Astrocyte of the hippocampus (primary cell): ENCODE data around the gene SMARCD2.
A peak's percentile ranks its signal among the peaks of the same experiment; 100 is the strongest.
"Not testable (repeated sequence)": the region's sequence is repeated elsewhere in the genome, so short reads cannot be mapped to it uniquely, and the experiment has no call there.

Experiments
- DNase-seq: peaks from one replicate; pipeline ENCODE4 v3.0.0; 2011; ENCODE audit warnings: low read depth, low spot score

Gene SMARCD2

GRCh38 chr17:63842540-63843386 is at the start of gene SMARCD2:
TSS of gene SMARCD2 (minus strand) at chr17:63842685. CDS start at chr17:63842674, 11 bp downstream.
- DNase-seq, result peak; percentile 99

DNA sequence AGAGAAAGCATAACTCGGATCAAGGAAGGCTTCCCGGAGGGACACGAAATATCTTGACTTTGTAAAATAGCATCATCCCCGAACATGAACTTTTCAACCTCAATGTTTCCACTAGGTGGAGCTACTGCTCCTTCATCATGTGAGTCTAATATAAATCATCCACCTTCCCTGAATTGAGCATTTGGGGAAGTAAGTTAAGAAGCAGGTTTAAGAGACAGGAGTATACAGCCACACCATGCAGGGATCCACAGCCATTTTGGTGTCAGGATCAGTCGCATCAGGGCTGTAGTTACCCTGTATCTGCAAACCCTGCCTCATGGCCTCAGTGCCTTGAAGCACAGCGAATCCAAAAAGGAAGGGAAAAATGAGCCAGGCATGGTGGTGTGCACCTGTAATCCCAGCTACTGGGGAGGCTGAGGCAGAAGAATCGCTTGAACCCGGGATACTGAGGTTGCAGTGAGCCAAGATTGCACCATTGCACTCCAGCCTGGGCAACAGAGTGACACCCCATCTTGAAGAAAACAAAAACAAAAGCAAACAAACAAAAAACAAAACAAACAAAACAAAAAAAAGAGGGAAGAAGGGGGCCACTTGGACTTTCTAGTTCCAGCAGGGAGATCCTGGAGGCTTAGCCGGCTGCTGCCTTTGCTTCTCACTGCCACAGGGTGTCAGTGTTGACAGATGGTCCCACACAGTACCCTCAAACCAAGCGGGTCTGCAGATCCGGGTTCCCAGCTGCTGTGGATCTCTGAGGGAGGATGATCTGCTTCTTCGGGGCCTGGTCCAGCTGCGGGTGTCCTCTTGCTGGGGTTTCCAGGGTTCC is 46.8 kb upstream of the SMARCD2 start:
- DNase-seq, result peak; percentile 30

DNA sequence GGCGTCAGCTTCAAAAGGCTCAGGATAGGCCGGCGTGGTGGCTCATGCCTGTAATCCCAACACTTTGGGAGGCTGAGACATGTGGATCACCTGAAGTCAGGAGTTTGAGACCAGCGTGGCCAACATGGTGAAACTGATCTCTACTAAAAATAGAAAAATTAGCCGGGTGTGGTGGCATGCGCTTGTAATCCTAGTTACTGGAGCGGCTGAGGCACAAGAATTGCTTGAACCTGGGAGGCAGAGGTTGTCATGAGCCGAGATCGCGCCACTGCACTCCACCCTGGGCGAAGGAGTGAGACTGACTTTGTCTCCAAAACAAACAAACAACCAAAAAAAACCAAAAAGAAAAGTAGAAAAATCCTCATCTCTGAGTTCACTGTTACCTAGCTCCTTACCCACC is 42.6 kb upstream of the SMARCD2 start:
- DNase-seq, result not testable (repeated sequence)

DNA sequence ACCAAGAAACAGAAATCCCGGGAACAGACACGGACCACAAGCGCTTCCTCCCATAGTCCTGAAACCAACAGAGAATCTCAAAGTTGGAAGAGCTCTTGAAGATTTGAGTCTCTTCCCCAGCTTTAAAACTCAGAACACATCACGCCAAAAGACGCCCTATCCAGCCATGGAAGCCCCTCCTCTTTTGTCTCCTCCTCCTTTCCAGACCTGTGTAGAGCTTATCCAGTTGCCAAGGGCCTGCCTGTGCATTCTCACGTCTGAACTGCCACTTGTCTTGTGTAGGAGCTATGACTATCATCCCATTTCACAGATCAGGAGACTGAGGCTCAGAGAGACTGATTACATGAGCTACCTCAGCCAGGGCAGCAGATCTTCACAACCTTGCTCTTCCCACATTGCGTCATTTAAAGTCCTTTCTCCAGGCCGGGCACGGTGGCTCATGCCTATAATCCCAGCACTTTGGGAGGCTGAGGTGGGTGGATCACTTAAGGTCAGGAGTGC is 40.2 kb upstream of the SMARCD2 start:
- not testable (repeated sequence) for DNase-seq

GRCh38 chr17:63881935-63882601 is 39.6 kb upstream of the SMARCD2 start, which contains the start of gene GH2:
TSS of gene GH2 (minus strand) at chr17:63881944. CDS start at chr17:63881801, 143 bp downstream.
- peak; percentile 65 for DNase-seq

DNA sequence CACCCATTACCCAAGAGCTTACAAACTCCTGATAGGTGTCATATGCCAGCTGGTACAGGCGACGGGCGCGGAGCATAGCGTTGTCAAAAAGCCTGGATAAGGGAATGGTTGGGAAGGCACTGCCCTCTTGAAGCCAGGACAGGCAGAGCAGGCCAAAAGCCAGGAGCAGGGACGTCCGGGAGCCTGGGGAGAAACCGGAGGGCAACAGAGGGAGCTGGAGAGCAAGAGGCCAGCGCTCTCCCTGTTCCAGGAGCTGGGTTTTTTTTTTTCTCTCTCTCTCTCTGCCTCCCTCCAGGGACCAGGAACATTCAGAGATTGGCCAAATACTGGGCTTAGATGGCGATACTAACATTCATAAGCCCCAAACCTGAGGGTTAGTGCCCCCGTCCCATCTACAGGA is 38.9 kb upstream of the SMARCD2 start:
- DNase-seq, result not testable (repeated sequence)

DNA sequence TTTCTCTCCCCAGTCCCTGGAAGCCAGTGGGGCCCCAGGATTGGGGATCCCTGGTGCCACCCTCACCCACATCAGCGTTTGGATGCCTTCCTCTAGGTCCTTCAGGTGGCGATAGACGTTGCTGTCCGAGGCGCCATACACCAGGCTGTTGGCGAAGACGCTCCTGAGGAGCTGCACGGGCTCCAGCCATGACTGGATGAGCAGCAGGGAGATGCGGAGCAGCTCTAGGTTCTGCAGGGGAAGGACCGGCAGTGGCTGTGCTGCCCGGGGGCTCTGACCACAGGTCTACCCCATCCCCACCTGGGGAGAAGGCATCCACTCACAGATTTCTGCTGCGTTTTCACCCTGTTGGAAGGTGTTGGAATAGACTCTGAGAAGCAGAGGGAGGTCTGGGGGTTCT is 38.2 kb upstream of the SMARCD2 start:
- no peak for DNase-seq

- not testable (repeated sequence) for DNase-seq
Observed at GRCh38 chr17:63878413-63878812, 35.9 kb upstream of the SMARCD2 start.

GRCh38 chr17:63874693-63875092 is 32.2 kb upstream of the SMARCD2 start:
- DNase-seq, result not testable (repeated sequence)

DNA sequence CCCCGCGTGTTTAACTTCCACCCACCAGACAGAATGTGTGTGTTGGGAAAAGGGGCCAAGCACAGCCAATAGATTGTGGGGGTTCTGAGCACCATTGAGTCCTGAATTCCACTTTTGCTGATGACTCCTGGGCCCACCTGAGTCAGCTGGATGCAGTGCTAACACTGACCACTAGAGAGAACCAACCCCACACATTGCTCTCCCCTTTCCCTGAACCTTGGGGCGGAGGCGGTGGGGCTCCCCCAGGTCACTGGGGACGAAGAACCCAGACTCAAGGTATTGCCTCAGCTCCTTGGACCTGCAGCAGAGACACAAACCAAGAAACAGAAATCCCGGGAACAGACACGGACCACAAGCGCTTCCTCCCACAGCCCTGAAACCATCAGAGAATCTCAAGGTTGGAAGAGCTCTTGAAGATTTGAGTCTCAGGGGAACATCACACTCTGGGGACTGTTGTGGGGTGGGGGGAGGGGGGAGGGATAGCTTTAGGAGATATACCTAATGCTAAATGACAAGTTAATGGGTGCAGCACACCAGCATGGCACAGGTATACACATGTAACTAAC is 31.7 kb upstream of the SMARCD2 start:
- not testable (repeated sequence) for DNase-seq

- DNase-seq, result not testable (repeated sequence)
Observed at GRCh38 chr17:63873577-63873976, 31.1 kb upstream of the SMARCD2 start, which contains the start of gene CSH2. TSS of gene CSH2 (minus strand) at chr17:63873677. CDS start at chr17:63873614, 63 bp downstream.

GRCh38 chr17:63871646-63872365 is 29.3 kb upstream of the SMARCD2 start:
- DNase-seq, result not testable (repeated sequence)

DNA sequence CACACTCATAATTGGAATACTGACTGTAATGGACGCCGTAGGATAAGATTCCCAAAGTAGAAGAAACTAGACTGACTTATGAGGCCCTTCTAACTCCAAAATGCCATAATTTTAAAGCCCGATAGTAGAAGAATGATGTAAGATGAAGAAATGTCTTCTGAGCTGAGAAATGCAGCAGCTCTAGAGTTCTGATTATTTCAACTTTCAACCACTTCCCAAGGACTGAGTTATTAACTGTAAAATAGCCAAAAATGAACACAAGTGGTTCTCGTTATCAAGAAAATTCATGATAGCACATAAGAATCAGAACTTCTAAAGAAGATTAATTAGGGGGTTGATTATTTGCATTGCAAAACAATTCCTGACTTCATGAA is 27.8 kb upstream of the SMARCD2 start:
- DNase-seq, result not testable (repeated sequence)

DNA sequence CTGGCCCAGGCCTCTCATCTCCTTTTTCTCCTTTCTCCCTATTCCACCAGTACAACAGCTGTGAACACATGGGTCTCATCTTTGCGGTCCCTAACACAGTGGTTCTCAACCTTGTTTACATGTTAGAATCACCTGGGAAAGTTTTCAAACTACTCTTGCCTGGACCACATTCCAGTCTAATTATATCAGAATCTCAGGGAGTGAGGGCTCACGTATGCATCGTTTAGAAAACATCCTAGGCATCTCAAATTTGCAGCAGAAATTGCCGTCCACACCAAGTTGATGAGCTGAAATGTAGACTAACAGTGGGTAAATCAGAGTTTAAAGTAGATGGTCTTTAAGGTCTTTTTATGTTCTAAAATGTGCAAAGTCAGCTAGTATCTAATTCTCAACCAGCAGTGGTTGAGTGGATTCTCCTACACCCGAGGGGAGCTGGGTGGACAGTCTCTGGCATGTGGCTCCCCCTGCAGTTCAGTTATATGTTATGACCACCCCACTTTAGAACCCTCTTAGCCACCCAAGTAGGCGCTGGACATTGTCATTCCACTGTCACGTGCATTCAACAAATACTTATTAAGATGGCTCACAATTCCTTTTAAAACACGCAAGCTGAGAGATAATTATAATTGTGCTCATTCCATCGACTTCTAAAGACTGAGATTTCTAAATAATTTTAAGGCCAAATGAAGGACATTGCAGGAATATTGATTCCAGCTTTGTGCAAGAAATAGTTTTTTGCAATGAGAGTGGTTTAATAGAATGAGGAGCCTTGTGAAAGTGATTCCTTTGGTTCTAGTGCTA is 27.2 kb upstream of the SMARCD2 start:
- DNase-seq, result peak; percentile 39

DNA sequence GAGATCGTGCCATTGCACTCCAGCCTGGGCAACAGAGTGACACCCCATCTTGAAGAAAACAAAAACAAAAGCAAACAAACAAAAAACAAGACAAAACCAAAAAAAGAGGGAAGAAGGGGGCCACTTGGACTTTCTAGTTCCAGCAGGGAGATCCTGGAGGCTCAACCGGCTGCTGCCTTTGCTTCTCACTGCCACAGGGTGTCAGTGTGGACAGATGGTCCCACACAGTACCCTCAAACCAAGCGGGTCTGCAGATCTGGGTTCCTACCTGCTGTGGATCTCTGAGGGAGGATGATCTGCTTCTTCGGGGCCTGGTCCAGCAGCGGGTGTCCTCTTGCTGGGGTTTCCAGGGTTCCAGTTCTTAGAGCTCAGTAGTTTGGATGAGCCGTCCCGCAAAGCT is 24.1 kb upstream of the SMARCD2 start:
- not testable (repeated sequence) for DNase-seq

GRCh38 chr17:63859257-63859656 is 16.8 kb upstream of the SMARCD2 start:
- no peak for DNase-seq

GRCh38 chr17:63856425-63856824 is 13.9 kb upstream of the SMARCD2 start:
- DNase-seq, result not testable (repeated sequence)

GRCh38 chr17:63855185-63855584 is 12.7 kb upstream of the SMARCD2 start:
- no peak for DNase-seq

DNA sequence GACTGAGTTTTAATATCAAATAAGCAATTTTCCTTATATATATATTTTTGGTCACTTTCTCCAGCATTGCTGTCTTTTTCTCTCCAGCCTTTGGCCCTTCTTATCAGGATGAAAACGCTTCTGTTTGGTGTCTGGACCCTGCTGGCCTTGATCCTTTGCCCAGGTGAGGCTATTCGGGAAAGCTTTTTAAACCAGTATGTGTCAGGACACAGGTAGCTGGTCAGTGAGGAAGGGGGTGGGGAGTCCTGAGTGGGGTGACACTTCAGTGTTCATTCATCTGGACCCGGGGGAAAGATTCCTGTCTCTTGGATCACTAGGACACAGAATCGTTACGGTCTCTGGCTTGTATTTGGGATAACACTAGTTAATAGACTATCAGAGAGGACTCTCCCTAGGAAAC is 12.2 kb upstream of the SMARCD2 start:
- no peak for DNase-seq

DNA sequence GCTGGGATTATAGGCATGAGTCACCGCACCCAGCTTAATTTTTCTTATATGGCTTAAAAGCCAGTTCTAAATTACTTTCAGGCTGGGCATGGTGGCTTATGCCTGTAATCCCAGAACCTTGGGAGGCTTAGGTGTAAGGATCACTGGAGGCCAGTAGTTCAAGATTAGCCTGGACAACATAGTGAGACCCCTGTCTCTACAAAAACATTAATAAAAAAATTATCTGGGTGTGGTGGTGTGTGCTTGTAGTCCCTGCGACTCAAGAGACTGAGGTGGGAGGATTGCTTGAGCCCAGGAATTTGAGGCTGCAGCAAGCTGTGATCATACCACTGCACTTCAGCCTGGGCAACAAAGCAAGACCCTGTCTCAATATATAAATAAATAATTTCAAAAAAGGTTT is 10.8 kb upstream of the SMARCD2 start:
- no peak for DNase-seq
